Endothelial cell of umbilical vein (primary cell): ENCODE data around the gene INKA2. TPM values are rescaled to one million over a fixed set of nuclear protein-coding genes. Genes with fewer than 3 reads are reported as not detected.

Experiments used
- BruUV-seq: library from RNA; stranded (reverse); fragments of 400-500 nt; replicated peaks from 2 replicates; lab custom pipeline; 2021; lab: Mats Ljungman, UMichigan
- CTCF ChIA-PET: fragments of 300-600, 350-600 bp; sonication (Branson Sonifier 250); formaldehyde crosslinking; loops from one replicate; lab custom pipeline; 2021; ENCODE audit warnings: antibody characterized with exemption, inconsistent platforms; lab: Charles Lee
- POLR2A ChIA-PET: fragments of 300-600, 350-600 bp; sonication (Branson Sonifier 250); formaldehyde crosslinking; loops from one replicate; lab custom pipeline; 2021; ENCODE audit warnings: antibody characterized with exemption, inconsistent platforms; lab: Charles Lee
- DNase-seq: peaks from one replicate; pipeline ENCODE4 v3.0.0-alpha.2; 2011; ENCODE audit warnings: low read depth, low spot score
- FAIRE-seq: peaks from 2 replicates; lab custom pipeline; 2011; peaks lifted over from hg19 to GRCh38; lab: Jason Lieb, UNC
- H2AFZ ChIP-seq: 2 replicates; pipeline ENCODE4 v1.6.0; 2012; ENCODE audit warnings: low read depth, low read length, control low read depth, inconsistent platforms
- H3K27ac ChIP-seq: 2 replicates; pipeline ENCODE4 v1.5.1; 2011; ENCODE audit warnings: low read depth, mild to moderate bottlenecking, control low read depth, low read length, moderate library complexity; ENCODE audit not compliant: insufficient read depth
- H3K27me3 ChIP-seq, 2 experiments: 2 replicates each; pipeline versions ENCODE4 v1.6.0 to v1.6.1; 2011; ENCODE audit warnings: low read length in 2 of 2, mixed read lengths in 1 of 2; ENCODE audit not compliant: control insufficient read depth in 2 of 2, insufficient read depth in 2 of 2
- H3K36me3 ChIP-seq, 2 experiments: 2 replicates in 1 of 2; 3 replicates in 1 of 2; pipeline ENCODE4 v1.5.1; 2011; ENCODE audit warnings: low read length in 2 of 2, mild to moderate bottlenecking in 1 of 2, moderate library complexity in 1 of 2; ENCODE audit not compliant: control insufficient read depth in 2 of 2, insufficient read depth in 2 of 2; ENCODE audit errors: extremely low read depth in 1 of 2
- H3K4me1 ChIP-seq: 3 replicates; pipeline ENCODE4 v1.5.1; 2011; ENCODE audit warnings: mild to moderate bottlenecking, low read length; ENCODE audit not compliant: control insufficient read depth, insufficient read depth; ENCODE audit errors: extremely low read depth
- H3K4me2 ChIP-seq: 2 replicates; pipeline ENCODE4 v1.6.1; 2011; ENCODE audit warnings: low read length, control low read depth, mixed read lengths; ENCODE audit not compliant: insufficient read depth
- H3K4me3 ChIP-seq, 3 experiments: fragments of 200-600 bp in 1 of 3; sonication (generic), shearing (Covaris generic) in 1 of 3; replicated peaks in 1 of 3; 2 replicates each; pipeline ENCODE4 v1.5.1; 2011 to 2016; ENCODE audit warnings: control low read depth in 3 of 3, low read length in 3 of 3, mild to moderate bottlenecking in 2 of 3, inconsistent platforms in 1 of 3, low read depth in 1 of 3, moderate library complexity in 1 of 3; ENCODE audit not compliant: insufficient read depth in 1 of 3
- H3K79me2 ChIP-seq: 2 replicates; pipeline ENCODE4 v1.6.0; 2012; ENCODE audit warnings: low read length, inconsistent platforms; ENCODE audit not compliant: control insufficient read depth, insufficient read depth
- H3K9ac ChIP-seq: replicated peaks from 2 replicates; pipeline ENCODE3; 2011; ENCODE audit warnings: low read length, control low read depth; ENCODE audit not compliant: insufficient read depth; ENCODE audit errors: extremely low read depth
- H3K9me1 ChIP-seq: replicated peaks from 3 replicates; pipeline ENCODE4 v1.6.0; 2011; ENCODE audit warnings: mild to moderate bottlenecking, low read length; ENCODE audit not compliant: control insufficient read depth, insufficient read depth; ENCODE audit errors: extremely low read depth
- H3K9me3 ChIP-seq: replicated peaks from 2 replicates; pipeline ENCODE4 v1.5.1; 2012; ENCODE audit warnings: low read length, inconsistent platforms; ENCODE audit not compliant: control insufficient read depth, insufficient read depth
- H4K20me1 ChIP-seq: replicated peaks from 2 replicates; pipeline ENCODE3; 2011; ENCODE audit warnings: mild to moderate bottlenecking, low read length; ENCODE audit not compliant: control insufficient read depth, insufficient read depth; ENCODE audit errors: extremely low read depth
- EZH2 ChIP-seq: IDR thresholded peaks from 2 replicates; pipeline ENCODE4 v1.6.1; 2012; ENCODE audit warnings: borderline replicate concordance, low read depth, mild to moderate bottlenecking, moderate library complexity, low read length, inconsistent platforms; ENCODE audit not compliant: severe bottlenecking
- FOS ChIP-seq: IDR thresholded peaks from 2 replicates; pipeline ENCODE4 v1.6.1; 2011; ENCODE audit warnings: mild to moderate bottlenecking, low read length, moderate library complexity, borderline replicate concordance; ENCODE audit not compliant: insufficient read depth
- GATA2 ChIP-seq: IDR thresholded peaks from 2 replicates; pipeline ENCODE4 v1.7.0; 2011; ENCODE audit warnings: low read depth, mild to moderate bottlenecking, moderate library complexity, mixed read lengths, low read length; ENCODE audit not compliant: insufficient read length, insufficient read depth
- JUN ChIP-seq: IDR thresholded peaks from 2 replicates; pipeline ENCODE4 v1.6.1; 2011; ENCODE audit warnings: borderline replicate concordance, low read depth; ENCODE audit not compliant: insufficient read length, insufficient read depth
- MYC ChIP-seq: IDR thresholded peaks from one replicate; pipeline ENCODE4 v1.6.1; 2011; ENCODE audit warnings: mild to moderate bottlenecking, low read depth, low read length
- POLR2A ChIP-seq: IDR thresholded peaks from 2 replicates; pipeline ENCODE4 v1.6.1; 2012; ENCODE audit warnings: low read depth, mild to moderate bottlenecking, control low read depth, low read length
- POLR2AphosphoS5 ChIP-seq: IDR thresholded peaks from 2 replicates; pipeline ENCODE4 v1.6.1; 2012; ENCODE audit warnings: low read depth, mild to moderate bottlenecking, control low read depth, low read length, moderate library complexity; ENCODE audit not compliant: insufficient read depth
- dilution Hi-C: fragments of 300-500 bp; cut with MboI; formaldehyde crosslinking; loops from one replicate; pipeline ENCODE4 v1.15.0; 2019; ENCODE audit warnings: low sequenced_read_pairs; ENCODE audit not compliant: extremely low pct_ligation_motif_present
- intact Hi-C: fragments of 100-400 bp; cut with micrococcal nuclease; formaldehyde crosslinking; loops from one replicate; pipeline ENCODE4 v1.10.0; 2022
- polyA plus RNA-seq, 4 experiments: library from polyadenylated mRNA; depleted of rRNA in 3 of 4; stranded (reverse) in 3 of 4; unstranded in 1 of 4; fragments of >200 nt; gene quantifications; 2 replicates each; pipeline versions ENCODE4 v1.2.1 to v1.2.3, GENCODE V29; 2011 to 2012; ENCODE audit warnings: missing spikeins in 1 of 4
- total RNA-seq: library from RNA; stranded (reverse); gene quantifications from 2 replicates; pipeline ENCODE4 v1.2.3, GENCODE V29; 2021
- TF ChIP-seq, protein P1 (sequence below): IDR thresholded peaks from 2 replicates; pipeline ENCODE4 v1.6.1; 2011; ENCODE audit not compliant: insufficient read depth, insufficient read length
- TF ChIP-seq, protein P2 (sequence below), 2 donors: IDR thresholded peaks; 1 replicate in 1 of 2; 2 replicates in 1 of 2; pipeline ENCODE4 v1.5.1; 2011; ENCODE audit warnings: low read length in 2 of 2, mild to moderate bottlenecking in 2 of 2, moderate library complexity in 2 of 2, control low read depth in 1 of 2, inconsistent platforms in 1 of 2, low read depth in 1 of 2; ENCODE audit not compliant: insufficient read depth in 1 of 2; ENCODE audit errors: extremely low read depth in 1 of 2

Gene INKA2
- total and polyA plus RNA-seq, 2 donors (not counting 3 experiments of a cell fraction or from before 2014, with no cell fraction given) = 2.4 to 7.8 TPM

DNA sequence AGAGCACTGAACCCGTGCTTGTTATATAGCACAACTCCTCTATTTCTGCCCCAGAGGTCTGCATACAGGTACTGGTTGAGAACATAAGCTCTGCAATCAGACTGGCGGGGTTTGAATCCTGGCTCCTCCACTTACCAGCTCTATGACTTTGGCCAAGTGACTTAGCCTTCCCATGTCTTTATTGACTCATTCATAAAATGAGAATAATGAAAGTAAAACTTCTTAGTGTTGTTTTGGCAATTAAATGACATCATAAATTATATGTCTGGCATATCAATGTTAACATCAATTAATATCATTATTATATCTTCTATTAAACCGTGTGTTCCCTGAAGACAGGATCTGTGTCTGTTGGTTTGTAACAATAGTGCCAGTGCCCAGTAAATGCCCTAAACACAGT is 4.3 kb downstream of the INKA2 start:
- H3K79me2 ChIP-seq = no peaks in the 10 kb centered on the region
- CTCF ChIA-PET = interaction anchor here (1.4 to 4.3 kb wide), 4 partner anchors 9 to 21 kb away, joined by 3 to 30 read pairs (median 10); no protein-coding TSS in a partner anchor
- no peak for DNase-seq
- no peaks in the 10 kb centered on the region for H3K27me3 ChIP-seq
- H3K36me3 ChIP-seq = no peaks in the 10 kb centered on the region
- dilution Hi-C loops (no loop called here), intact Hi-C loops (loop anchor here (10.0 kb wide), 1 partner anchor 770 kb away; the partner anchor contains the start of gene LRIF1)
- POLR2A ChIA-PET = no interaction called here
- H3K4me2 ChIP-seq = no peak overlapping the region
- no peak overlapping the region for H2AFZ ChIP-seq
- H3K9me1 ChIP-seq = no peaks in the 10 kb centered on the region
- H3K27ac ChIP-seq = no peak overlapping the region
- H3K4me1 ChIP-seq = peaks cover 41% of the 10 kb centered on the region
- H3K9me3 ChIP-seq = no peaks in the 10 kb centered on the region
- no peaks in the 10 kb centered on the region for H4K20me1 ChIP-seq
- no peak for TF ChIP-seq FOS
- TF ChIP-seq JUN = no peak
- TF ChIP-seq, protein P1, sequence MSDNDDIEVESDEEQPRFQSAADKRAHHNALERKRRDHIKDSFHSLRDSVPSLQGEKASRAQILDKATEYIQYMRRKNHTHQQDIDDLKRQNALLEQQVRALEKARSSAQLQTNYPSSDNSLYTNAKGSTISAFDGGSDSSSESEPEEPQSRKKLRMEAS = no peak
- TF ChIP-seq MYC = no peak
- TF ChIP-seq EZH2 = no peak
- TF ChIP-seq POLR2AphosphoS5 = no peak
- TF ChIP-seq POLR2A = no peak
- no peak for TF ChIP-seq GATA2
- TF ChIP-seq, protein P2, sequence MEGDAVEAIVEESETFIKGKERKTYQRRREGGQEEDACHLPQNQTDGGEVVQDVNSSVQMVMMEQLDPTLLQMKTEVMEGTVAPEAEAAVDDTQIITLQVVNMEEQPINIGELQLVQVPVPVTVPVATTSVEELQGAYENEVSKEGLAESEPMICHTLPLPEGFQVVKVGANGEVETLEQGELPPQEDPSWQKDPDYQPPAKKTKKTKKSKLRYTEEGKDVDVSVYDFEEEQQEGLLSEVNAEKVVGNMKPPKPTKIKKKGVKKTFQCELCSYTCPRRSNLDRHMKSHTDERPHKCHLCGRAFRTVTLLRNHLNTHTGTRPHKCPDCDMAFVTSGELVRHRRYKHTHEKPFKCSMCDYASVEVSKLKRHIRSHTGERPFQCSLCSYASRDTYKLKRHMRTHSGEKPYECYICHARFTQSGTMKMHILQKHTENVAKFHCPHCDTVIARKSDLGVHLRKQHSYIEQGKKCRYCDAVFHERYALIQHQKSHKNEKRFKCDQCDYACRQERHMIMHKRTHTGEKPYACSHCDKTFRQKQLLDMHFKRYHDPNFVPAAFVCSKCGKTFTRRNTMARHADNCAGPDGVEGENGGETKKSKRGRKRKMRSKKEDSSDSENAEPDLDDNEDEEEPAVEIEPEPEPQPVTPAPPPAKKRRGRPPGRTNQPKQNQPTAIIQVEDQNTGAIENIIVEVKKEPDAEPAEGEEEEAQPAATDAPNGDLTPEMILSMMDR (IDR thresholded peaks at IDR 0.05; ENCODE audit: extremely low read depth in 1 of 2, insufficient read depth in 1 of 2, low read depth in 1 of 2, low read length in 2 of 2) = no peak
- H3K4me3 ChIP-seq = no peak overlapping the region
- BruUV-seq = no TSS peak
- FAIRE-seq = no peak
- no peak overlapping the region for H3K9ac ChIP-seq
